Measurements from ENCODE around the gene TTC22.
A peak's percentile ranks its signal among the peaks of the same experiment; 100 is the strongest.
"Not testable (repeated sequence)": the region's sequence is repeated elsewhere in the genome, so short reads cannot be mapped to it uniquely, and the experiment has no call there.

Gene TTC22

DNA sequence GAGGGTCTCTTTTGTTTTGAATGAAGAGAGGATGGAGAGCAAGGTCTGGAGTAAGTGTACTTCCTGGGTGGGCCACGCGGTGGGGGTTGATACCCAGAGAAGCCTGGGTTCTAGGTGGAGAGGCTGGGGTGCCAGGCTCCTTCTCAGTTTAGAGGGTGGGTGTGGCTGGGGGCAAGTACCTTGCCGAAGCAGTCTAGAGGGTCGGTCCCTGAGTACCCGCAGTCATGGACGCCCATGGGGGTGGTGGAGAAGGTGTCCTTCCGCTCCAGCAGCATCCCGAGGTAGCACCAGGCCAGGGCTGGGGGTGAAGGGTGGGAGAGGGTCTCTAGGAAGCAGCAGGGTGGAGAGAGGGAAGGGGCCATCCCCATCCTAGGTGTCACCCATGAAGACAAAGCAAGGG is 14.3 kb downstream of the TTC22 start:
- no peak for DNase-seq (ENCODE audit: low read depth)

GRCh38 chr1:54784066-54784465 is 17.1 kb downstream of the TTC22 start:
- no peak for DNase-seq (ENCODE audit: low read depth)

DNA sequence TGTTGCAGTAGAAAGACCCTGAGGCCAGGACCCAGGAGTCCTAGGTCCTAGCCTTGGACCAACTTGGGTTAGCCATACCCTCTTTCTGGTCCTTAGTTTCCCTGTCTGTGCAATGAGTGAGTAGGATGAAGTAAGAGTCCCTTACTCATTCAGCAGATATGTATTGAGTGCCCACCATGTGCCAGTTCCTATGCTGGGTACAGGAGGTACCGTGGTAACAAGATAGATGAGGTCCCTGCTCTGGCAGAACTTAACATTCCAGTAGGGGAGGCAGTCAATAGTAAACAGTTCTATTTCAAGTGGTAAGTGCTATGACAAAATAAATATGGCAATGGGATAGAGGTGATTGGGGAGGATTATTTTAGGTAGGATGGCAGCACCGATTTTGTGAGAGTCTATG is 18.5 kb downstream of the TTC22 start:
- DNase-seq (ENCODE audit: low read depth) = no peak

GRCh38 chr1:54782156-54782555 is 19.0 kb downstream of the TTC22 start:
- DNase-seq (ENCODE audit: low read depth) = no peak

- DNase-seq (ENCODE audit: low read depth) = no peak
Measured at GRCh38 chr1:54781023-54781723, 19.9 kb downstream of the TTC22 start.

GRCh38 chr1:54777431-54777830 is 23.7 kb downstream of the TTC22 start:
- DNase-seq (ENCODE audit: low read depth) = no peak

DNA sequence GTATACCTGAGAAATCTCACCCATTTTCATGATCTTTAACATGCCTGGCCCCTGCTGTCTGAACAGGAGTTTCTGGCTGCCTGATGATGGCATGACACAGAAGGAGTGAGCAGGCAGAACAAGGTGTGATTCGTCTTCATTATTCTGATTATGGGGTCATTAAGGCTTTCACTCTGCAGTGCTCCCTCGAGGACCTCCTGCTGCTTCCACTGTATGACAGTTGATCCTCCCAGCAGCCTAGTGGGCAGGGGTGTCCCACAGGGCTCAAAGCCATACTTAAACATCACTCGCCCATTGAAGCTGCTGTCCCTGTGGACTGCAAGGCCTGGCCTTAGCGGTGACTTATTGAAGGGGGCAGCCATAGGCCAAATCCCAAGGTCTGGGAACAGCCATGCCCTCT is 24.1 kb downstream of the TTC22 start:
- DNase-seq (ENCODE audit: low read depth) = no peak

GRCh38 chr1:54775828-54776721 is 25.0 kb downstream of the TTC22 start:
- not testable (repeated sequence) for DNase-seq (ENCODE audit: low read depth)

GRCh38 chr1:54774820-54775498 is 26.2 kb downstream of the TTC22 start:
- no peak for DNase-seq (ENCODE audit: low read depth)

DNA sequence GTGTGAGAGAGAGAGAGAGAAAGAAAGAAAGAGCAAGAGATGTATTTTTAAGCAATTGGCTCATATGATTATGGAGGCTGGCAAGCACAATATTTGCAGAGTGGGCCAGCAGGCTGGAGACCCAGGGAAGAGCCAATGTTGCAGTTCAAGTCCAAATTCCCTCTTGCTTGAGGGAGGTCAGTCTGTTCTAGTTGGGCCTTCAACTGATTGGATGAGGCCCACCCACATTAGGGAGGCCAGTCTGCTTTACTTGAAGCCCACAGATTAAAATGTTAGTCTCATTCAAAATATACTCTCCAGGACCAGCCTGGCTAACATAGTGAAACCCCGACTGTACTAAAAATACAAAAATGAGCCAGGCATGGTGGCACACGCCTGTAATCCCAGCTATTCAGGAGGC is 28.2 kb downstream of the TTC22 start:
- DNase-seq (ENCODE audit: low read depth) = no peak

DNA sequence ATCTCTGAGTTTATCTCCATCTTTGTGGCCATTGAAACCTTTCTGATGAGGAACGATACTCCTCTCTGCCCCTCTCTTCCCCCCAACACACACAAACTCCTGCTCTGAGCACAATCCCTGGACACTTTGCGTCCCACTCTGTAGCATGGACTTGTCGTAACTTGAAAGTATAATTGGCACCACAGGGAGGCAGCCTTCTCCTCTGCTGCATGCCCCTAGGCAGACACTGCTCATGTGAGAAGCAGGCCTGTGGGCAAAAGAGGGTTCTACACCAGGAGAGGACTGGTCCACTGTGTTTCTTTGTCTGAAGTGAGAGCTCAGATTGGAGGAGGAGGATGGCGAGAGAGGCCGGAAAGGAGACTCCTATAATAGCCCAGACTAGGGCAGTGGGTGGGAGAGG is 33.0 kb downstream of the TTC22 start:
- no peak for DNase-seq (ENCODE audit: low read depth)

GRCh38 chr1:54767526-54767925 is 33.6 kb downstream of the TTC22 start:
- DNase-seq (ENCODE audit: low read depth) = no peak

DNA sequence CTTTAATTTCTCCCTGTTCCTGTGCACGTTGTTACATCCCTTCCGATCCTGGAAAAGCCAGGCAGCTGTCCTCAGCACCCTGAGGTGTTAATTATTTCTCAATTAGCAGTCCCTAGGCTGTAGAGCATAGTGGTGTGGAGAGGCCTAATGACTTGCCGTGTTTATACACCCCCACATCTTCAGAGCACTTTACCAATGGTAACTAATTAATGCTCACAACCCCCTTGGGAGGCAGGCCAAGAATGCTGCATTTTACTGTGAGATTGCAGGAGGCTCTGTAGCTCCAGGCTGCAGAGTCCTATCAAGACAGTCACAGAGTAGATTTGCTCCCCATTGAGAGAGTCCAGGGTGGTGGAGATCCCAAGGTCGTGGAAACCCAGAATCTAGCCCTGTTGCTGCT is 34.4 kb downstream of the TTC22 start:
- DNase-seq (ENCODE audit: low read depth) = no peak

- DNase-seq (ENCODE audit: low read depth) = no peak
Measured at GRCh38 chr1:54764922-54765561, 36.1 kb downstream of the TTC22 start.

DNA sequence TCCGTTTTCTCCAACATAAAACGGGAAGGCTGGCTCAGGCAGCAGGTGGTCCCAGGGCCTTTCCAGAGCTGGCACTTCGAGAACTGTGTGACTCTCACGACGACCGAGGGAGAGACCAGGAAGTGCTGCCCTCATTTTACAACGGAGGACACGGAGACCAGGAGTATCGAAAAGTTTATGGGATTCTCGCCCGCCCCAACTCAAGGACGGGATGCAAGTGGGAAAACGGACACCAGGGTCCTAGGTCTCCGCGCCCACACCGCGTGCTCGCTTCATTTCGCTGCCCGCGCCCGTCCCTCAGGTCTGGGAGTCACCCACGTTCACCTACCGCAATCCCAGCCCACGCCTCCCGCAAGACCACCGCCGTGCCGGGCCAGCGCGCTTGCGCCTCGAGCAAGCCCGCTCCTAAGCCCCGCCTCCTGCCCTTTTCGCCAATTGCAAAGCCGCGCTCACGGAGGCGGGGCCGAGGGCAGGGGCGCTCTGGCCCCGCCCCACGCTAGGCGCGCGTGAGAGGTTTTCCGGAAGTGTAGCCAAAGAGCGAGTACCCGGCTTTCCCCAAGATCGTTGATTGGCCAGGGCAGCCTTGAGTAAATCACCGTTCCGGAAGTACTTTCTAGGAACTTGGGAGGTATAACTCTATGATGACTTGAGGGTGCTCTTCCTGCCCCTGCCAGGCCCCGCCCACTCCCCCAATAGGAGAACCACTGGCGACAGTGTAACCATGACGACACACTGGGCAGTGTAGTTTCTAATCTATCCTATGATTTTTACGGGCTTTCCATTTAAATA is 36.8 kb downstream of the TTC22 start, which contains the start of gene PARS2:
Gene PARS2, minus strand, starts transcription at position 391 of the 789 bp plus-strand sequence. CDS start 5,362 bp downstream, outside the sequence.
- DNase-seq (ENCODE audit: low read depth) = peak; percentile 94

GRCh38 chr1:54763816-54764132 is 37.3 kb downstream of the TTC22 start:
- DNase-seq (ENCODE audit: low read depth) = no peak

DNA sequence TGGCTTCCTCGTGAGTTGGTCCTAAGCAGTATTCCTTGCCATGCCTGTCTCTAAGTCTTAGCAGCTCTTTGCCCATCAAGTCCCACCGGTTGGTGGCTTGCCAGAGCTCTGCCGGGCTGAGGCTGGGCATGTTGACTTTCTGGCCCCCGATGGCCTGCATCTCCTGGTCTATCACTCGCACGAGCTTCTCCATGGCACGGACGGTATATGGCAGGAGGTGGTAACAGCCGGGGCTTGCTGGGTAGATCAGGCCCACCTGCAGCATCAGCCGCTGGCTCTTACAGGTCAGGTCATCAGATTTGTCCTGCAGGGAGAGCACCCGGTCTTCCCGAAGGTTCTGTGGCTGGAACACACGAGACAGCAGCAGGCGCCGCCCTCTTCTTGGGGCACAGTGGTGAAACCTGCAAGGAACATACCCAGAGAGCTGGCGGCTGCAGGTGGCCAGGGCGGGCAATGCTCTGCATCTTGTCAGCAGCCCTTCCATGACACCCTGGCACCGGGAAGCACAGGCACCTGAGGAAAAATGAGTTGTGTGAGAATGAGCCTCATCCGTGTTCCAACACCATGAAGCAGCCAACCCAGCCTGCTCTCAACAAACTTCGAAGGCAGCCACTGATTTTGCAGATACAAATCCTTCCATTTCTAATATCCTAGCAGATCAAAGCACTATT is 42.3 kb downstream of the TTC22 start:
- DNase-seq (ENCODE audit: low read depth) = no peak

- no peak for DNase-seq (ENCODE audit: low read depth)
Measured at GRCh38 chr1:54757833-54758232, 43.3 kb downstream of the TTC22 start.

- DNase-seq (ENCODE audit: low read depth) = no peak
Measured at GRCh38 chr1:54754486-54755285, 46.4 kb downstream of the TTC22 start.

- no peak for DNase-seq (ENCODE audit: low read depth)
Measured at GRCh38 chr1:54754045-54754444, 47.1 kb downstream of the TTC22 start.

All from stimulated activated CD8-positive, alpha-beta memory T cell treated with anti-CD3 and anti-CD28 coated beads, Interleukin-12 subunit alpha, Interleukin-12 subunit beta, amount 100 ng/mL, for 4 hours (primary cell).